ENCODE data around the gene ASAP3.
"Not testable (repeated sequence)": the region's sequence is repeated elsewhere in the genome, so short reads cannot be mapped to it uniquely, and the experiment has no call there.

ASAP3 gene

GRCh38 chr1:23514111-23514679 lies 30.2 kb upstream of the ASAP3 start:
- no peak for DNase-seq

- no peak for DNase-seq
Observed at GRCh38 chr1:23509896-23510295, 25.9 kb upstream of the ASAP3 start.

- no peak for DNase-seq
Observed at GRCh38 chr1:23506376-23507107, 22.6 kb upstream of the ASAP3 start.

- no peak for DNase-seq
Observed at GRCh38 chr1:23505851-23506250, 21.9 kb upstream of the ASAP3 start.

DNA sequence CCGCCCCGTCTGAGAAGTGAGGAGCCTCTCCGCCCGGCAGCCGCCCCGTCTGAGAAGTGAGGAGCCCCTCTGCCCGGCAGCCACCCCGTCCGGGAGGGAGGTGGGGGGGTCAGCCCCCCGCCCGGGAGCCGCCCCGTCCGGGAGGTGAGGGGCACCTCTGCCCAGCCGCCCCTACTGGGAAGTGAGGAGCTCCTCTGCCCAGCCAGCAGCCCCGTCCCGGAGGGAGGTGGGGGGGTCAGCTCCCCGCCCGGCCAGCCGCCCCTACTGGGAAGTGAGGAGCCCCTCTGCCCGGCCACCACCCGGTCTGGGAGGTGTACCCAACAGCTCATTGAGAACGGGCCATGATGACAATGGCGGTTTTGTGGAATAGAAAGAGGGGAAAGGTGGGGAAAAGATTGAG lies 20.2 kb upstream of the ASAP3 start:
- DNase-seq: not testable (repeated sequence)

DNA sequence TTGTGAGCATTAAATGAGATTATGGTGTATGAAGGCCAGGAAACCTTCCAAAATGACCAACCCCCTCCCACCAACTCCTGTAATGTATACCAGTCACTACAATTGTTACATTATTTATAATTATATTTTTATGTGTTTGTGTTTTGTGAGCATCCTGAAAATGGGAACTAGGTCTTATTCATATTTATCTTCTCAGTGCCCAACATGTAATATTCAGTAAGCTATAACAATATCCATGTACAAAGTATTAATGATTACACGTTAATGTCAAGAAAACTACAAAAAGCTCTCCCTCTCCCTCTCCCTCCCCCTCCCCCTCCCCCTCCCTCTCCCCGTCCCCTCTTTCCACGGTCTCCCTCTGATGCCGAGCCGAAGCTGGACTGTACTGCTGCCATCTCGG lies 19.0 kb upstream of the ASAP3 start:
- DNase-seq: no peak

- no peak for DNase-seq
Observed at GRCh38 chr1:23500466-23500865, 16.5 kb upstream of the ASAP3 start.

GRCh38 chr1:23497777-23498439 lies 13.9 kb upstream of the ASAP3 start:
- no peak for DNase-seq

DNA sequence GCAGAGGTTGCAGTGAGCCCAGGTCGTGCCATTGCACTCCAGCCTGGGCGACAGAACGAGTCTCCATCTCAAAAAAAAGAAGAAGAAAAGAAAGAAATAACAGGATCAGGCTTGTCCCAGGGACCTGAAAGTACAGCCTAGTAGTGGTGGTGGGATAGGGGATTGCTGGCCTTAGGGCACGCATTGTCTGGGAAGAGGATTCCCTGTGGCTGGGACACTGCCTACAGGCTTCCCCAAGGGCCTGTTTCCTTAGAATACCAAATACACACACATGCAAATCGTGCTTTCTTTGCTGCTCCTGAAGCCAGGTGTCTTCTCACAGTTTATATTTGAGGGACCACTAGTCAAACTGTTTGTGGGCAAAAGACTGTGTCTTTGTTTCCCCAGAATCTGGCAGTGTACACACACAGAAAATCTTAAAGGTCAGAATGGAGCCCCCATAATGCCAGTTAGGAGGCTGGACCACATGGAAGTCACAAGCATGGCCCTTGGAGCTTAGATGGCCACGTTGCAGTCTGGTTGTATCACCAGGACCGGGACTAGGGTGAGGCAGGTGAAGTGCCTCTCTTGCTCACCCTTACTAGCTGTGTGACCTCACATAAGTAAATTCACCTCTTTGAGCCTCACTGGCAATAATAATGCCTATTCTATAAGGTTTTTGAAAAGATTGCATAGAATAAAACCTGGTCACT lies 12.7 kb upstream of the ASAP3 start:
- DNase-seq: no peak

DNA sequence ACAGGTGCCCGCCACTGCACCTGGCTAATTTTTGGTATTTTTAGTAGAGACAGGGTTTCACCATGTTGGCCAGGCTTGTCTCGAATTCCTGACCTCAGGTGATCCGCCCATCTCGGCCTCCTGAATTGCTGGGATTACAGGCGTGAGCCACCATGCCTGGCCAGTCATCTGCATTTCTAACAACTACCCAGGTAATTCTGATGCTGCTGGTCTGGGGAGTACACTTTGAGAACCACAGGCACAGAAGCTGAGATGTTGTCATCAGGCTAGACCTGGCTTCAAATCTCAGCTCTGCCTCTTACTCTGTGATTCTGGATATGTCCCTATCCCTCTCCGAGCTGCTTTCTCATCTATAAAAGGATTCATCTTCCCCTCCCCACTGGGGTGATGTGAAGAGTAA lies 10.9 kb upstream of the ASAP3 start:
- not testable (repeated sequence) for DNase-seq

DNA sequence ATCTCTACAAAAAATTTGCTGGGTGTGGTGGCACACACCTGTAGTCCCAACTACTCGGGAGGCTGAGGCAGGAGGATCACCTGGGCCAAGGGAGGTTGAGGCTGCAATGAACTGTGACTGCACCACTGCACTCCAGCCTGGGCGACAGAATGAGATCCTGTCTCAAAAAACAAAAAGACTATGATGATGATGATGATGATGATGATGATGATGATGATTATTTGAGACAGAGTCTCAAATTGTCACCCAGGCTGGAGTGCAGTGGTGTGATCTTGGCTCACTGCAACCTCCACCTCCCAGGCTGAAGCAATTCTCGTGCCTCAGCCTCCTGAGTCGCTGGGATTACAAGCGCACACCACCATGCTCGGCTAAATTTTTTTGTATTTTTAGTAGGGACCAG lies 8.8 kb upstream of the ASAP3 start:
- DNase-seq: not testable (repeated sequence)

DNA sequence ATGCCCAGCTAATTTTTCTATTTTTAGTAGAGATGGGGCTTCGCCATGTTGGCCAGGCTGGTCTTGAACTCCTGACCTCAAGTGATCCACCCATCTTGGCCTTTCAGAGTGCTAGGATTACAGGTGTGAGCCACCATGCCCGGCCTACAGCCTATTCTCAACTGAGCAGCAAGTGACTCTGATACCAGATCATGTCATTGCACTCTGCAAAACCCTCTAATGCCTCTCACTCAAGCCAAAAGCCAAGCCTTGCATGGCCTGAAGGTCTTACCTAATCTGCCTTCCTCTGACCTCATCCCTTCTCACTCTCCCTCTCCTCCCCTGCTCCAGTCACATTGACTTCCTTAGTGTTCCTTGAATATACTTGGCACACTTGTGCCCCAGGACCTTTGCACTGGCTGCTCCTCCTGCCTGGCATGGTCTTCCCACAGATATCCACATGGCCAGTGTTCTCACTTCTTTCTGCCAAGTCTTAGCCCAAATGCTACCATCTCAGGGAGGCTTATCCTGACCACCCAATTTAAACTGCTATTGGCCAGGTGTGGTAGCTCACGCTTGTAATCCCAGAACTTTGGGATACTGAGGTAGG lies 8.2 kb upstream of the ASAP3 start:
- DNase-seq: no peak

- DNase-seq: no peak
Observed at GRCh38 chr1:23489842-23490241, 5.9 kb upstream of the ASAP3 start.

DNA sequence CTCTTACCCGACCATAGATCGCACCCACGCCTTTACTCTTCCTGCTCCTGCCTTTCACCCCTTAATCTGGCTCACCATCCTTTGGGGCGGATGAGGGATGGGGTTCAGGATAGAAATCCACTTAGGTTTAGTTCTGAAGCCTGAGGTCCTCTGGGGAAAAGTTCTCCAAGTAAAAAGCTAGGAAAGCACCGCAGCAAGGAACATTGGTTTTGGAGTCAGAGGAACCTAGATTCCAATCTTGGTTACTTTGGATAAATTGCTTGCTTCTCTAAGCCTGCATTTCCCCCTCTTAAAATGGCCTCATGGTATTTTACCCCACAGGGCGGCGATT lies 988 bp upstream of the ASAP3 start:
- DNase-seq: no peak

DNA sequence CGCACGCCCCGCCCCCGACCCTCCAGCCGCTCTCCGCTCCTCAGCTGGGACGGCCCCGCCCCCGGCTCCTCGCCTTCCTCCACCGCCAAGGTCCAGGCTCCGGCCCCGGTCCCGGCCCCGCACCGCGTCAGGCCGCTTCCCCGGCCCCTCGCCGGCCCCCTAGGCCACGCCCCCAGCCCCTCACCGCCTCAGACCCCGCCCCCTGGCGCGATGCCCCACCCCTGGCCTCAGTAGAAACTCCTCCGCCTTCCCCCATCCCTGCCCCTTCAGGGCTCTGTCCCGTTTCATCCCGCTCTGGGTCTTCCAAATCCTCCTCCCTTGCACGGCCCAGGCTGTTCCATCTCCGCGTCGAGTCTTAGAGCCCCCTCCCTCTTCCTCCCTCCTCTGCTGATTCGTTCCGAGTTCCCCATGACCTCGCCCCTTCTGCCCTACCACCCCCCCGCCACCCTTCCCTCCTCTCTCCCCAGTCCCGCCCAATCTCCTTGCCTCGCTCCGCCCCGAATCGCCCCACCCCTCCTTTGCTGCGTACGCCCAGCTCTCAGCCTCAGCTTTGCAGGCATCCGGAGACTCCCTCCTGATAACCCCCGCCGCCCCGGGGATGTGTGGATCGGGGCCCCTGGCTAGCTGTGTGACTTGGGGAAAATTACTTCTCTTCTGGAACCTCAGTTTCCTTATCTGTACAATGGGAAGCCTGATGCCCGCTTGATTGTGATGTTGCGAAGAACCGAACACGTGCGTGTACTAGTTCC lies 448 bp upstream of the ASAP3 start:
- DNase-seq: peak; percentile 89

- DNase-seq: no peak
Observed at GRCh38 chr1:23481904-23482303, 2.1 kb downstream of the ASAP3 start.

GRCh38 chr1:23481026-23481597 lies 2.9 kb downstream of the ASAP3 start:
- DNase-seq: no peak

- no peak for DNase-seq
Observed at GRCh38 chr1:23480187-23481025, 3.6 kb downstream of the ASAP3 start.

DNA sequence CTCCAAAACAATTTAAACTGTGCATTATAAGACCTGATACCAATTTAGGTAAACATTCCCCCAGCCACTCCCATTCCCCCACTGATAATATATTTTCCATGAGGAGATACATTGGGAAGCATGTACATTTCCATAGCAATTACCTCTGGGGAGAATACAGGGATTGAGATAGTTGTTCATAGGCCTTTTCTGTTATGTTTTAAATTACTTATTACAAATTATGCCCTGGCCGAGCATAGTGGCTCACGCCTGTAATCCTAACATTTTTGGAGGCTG lies 4.4 kb downstream of the ASAP3 start:
- no peak for DNase-seq

DNA sequence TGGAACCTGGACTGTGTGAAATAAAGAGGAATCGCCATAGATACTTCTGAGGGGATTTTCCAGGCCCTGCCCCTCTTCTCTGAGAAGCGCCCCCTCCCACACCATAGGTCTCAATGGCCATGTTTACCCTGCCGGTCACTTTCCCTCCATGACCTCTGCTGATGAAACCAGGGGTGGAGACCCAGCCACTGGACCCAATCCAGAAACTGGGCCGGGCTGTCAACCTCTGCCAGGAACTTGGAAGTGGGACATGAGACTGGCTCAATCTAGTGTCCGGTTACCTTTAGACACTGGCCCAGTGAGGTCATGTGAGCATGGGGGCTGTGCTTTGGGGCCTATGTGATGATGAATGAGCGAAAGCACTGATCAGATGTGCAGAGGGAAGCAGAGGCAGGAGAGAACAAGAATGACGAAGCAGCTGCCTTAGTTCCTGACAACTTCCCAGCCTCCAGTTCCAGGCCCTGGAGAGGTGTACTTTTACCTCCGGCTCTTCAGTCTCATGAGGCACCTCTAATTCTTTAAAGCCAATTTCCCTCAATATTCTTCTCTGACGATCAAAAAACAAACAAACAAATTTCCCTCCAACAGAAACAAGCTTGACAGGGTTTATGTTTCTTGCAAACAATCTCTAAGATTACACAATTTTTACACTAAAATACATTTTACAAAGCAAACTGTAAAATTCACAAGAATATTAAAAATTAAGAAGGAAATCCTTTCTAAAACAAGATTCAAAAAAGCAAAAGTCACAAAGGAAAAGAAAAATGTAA lies 4.9 kb downstream of the ASAP3 start:
- no peak for DNase-seq

All from activated gamma-delta T cell treated with Interleukin-2 at 50 U/mL for 16 hours (primary cell).